Lower lobe of right lung (tissue), 2 donors: Measurements from ENCODE around the gene RBM23. TPM values are rescaled to one million over a fixed set of nuclear protein-coding genes. Genes with fewer than 3 reads are reported as not detected.

Experiments
- ATAC-seq, 2 donors: fragments of 200-7000 bp; cut with Tn5 transposase; one replicate each; pipeline ENCODE4 v1.9.1; 2020 to 2022; ENCODE audit warnings: mild to moderate bottlenecking in 2 of 2, moderate library complexity in 2 of 2
- DNase-seq: peaks from one replicate; pipeline ENCODE4 v3.0.0-alpha.2; 2020
- H3K27ac ChIP-seq: fragments of 200-600 bp; one replicate; pipeline ENCODE4 v1.8.0; 2022
- H3K27me3 ChIP-seq: fragments of 200-600 bp; one replicate; pipeline ENCODE4 v1.8.0; 2022; ENCODE audit warnings: low read depth
- H3K36me3 ChIP-seq: fragments of 200-600 bp; one replicate; pipeline ENCODE4 v1.8.0; 2022; ENCODE audit warnings: mild to moderate bottlenecking
- H3K4me1 ChIP-seq: fragments of 200-600 bp; one replicate; pipeline ENCODE4 v1.8.0; 2022
- H3K4me3 ChIP-seq: fragments of 200-600 bp; one replicate; pipeline ENCODE4 v1.8.0; 2022; ENCODE audit warnings: mild to moderate bottlenecking
- H3K9me3 ChIP-seq: fragments of 200-600 bp; one replicate; pipeline ENCODE4 v1.8.0; 2022
- intact Hi-C: fragments of 100-400 bp; cut with DNase I; formaldehyde crosslinking; loops from one replicate; pipeline ENCODE4 v1.11.0; 2022
- total RNA-seq: library from RNA; stranded (reverse); fragmentation: NEBNext Ultra II Directional; extraction: Animal tissue kit (Norgen Biotek cat#: 25700); gene quantifications from one replicate; pipeline ENCODE4 v1.2.1, GENCODE V29; 2021
- TF ChIP-seq, protein P1 (sequence below): fragments of 200-600 bp; IDR thresholded peaks from one replicate; pipeline ENCODE4 v1.8.0; 2022; ENCODE audit warnings: antibody characterized with exemption, mild to moderate bottlenecking
- donor health status: DM: no; HTN: yes; CAD: no; lungs with severe emphysema.

The RBM23 gene
- total RNA-seq, 1 donor from 2014 or later: 91.4 TPM

DNA sequence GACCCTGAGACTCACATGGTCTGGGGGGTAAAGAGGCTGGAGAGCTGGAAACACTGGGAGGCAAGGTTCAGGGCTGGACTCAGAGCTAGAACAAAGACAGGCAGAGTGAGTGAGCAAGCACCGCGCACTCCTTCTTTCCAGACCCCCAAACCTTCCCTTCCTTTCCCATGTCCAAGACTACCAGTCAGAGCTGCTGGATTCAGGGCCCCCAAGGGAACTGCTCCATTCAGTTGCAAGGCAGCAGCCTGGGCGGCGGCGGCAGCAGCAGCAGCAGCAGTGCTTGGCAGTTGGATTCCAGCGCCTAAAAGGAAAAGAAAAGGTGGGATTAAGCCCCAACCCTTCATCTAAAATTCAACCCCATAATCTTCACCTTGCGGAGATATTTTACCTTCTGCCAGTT is 17.1 kb downstream of the RBM23 start:
- H3K27me3 ChIP-seq: no peaks in the 10 kb centered on the region
- TF ChIP-seq, protein P1, sequence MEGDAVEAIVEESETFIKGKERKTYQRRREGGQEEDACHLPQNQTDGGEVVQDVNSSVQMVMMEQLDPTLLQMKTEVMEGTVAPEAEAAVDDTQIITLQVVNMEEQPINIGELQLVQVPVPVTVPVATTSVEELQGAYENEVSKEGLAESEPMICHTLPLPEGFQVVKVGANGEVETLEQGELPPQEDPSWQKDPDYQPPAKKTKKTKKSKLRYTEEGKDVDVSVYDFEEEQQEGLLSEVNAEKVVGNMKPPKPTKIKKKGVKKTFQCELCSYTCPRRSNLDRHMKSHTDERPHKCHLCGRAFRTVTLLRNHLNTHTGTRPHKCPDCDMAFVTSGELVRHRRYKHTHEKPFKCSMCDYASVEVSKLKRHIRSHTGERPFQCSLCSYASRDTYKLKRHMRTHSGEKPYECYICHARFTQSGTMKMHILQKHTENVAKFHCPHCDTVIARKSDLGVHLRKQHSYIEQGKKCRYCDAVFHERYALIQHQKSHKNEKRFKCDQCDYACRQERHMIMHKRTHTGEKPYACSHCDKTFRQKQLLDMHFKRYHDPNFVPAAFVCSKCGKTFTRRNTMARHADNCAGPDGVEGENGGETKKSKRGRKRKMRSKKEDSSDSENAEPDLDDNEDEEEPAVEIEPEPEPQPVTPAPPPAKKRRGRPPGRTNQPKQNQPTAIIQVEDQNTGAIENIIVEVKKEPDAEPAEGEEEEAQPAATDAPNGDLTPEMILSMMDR: no peak
- H3K36me3 ChIP-seq: peaks cover 74% of the 10 kb centered on the region
- intact Hi-C loops: no loop called here
- DNase-seq: no peak
- no peak for ATAC-seq
- no peaks in the 10 kb centered on the region for H3K4me1 ChIP-seq
- no peaks in the 10 kb centered on the region for H3K9me3 ChIP-seq
- no peak overlapping the region for H3K27ac ChIP-seq
- H3K4me3 ChIP-seq: no peak overlapping the region

DNA sequence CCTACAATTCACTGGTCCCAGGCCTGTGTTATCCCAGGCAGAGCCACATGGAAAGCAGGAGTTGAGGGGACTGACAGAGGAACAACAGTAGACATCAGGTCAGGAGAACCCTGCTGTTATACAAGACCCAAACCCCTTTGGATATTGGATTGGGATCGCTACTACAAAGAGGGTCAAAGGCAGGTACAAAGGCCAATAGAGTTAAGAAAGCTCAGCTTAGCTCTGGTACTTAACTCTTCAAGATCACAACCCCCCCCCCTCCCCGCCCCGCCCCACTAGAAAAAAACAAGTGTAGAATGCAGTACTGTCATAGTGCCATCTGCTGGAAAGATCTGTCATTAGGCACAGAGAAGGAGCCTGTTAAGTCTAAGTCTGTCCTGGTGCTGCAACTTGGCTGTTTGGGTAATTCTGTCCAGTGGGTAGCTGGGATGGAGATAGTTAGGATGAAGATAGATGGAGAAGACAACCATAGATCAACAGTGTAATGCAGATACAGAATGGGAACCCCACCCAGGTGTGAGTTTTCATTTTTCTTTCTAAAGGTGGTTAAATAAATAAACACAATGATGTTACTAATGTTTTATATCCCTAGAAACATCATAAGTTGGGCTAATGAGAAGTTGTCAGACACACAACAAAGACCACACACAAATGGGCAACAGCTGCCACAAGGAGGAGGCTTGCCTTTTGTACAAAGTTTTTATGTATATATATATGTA is 18.7 kb downstream of the RBM23 start:
- Histone ChIP-seq H3K4me3 (no peak overlapping the region), H3K36me3 (peaks cover 58% of the 10 kb centered on the region), H3K27ac (no peak overlapping the region), H3K9me3 (no peaks in the 10 kb centered on the region), H3K4me1 (no peaks in the 10 kb centered on the region), H3K27me3 (no peaks in the 10 kb centered on the region)
- DNase-seq (no peak), ATAC-seq (peak; percentile 73 to 76)
- intact Hi-C loops: no loop called here
- TF ChIP-seq, protein P1: peak; percentile 54

DNA sequence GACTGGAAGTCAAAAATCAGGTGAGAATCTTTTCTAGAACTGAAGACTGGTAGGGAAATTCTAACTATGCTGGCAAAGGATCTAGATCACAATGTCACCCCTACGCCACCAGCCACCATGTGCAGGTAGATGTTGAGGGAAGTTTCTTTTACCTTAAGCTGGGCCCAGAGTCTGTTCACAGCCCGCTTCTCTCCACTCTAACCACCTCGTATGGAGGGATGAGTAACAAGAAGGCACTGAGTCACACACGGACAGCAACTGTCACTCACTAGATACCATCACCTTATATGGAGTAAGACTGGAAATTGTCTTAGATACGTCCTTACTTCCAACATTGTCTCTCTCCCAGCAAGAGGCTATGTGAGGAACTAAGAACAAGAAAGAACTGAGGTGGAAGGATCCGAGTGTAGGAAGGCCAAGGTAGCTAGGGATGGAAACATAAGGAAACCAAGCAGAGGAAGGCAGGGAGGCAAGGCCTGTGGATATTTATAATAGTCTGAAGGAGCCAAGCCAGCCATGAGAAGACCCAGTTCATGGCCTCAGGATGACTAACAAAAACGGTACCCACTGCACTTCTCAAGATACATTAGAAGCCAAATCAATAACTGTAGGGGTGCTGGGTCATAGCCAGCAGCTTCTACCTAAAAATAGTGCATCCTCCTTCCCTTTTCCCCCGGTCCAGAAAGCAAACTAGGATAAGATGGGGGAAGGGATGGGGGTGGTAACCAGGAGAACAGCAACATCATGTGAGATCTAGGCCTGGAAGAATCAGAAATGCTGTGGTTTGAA is 20.5 kb downstream of the RBM23 start:
- Histone ChIP-seq H3K4me1 (no peaks in the 10 kb centered on the region), H3K27ac (no peak overlapping the region), H3K9me3 (no peaks in the 10 kb centered on the region), H3K4me3 (no peak overlapping the region), H3K27me3 (no peaks in the 10 kb centered on the region), H3K36me3 (peaks cover 41% of the 10 kb centered on the region)
- TF ChIP-seq, protein P1: no peak
- intact Hi-C loops: no loop called here
- ATAC-seq (no peak), DNase-seq (no peak)

- no peak for DNase-seq
- intact Hi-C loops: no loop called here
- H3K27ac ChIP-seq: no peak overlapping the region
These were observed 21.6 kb downstream of the RBM23 start for GRCh38 chr14:22897357-22897756.

DNA sequence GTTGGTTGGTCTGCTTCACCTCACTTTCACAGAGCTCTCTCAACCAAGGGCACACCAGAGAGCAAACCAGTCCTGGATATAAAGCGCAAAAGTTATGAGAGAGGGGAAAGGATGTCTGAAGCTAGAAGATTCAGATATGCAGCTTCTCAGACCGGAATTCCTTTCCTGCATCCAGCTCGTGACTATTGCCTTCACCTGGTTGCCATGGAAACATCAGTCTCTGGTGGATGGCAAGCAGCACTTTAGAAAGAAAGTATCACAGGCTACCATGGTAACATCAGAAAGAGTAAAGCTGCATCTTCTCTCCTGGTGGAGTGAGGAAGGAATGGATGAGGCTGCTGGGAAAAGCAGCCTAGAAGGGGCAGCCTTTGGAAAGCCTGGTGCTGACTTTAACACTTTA is 22.2 kb downstream of the RBM23 start:
- Histone ChIP-seq H3K4me3 (no peak overlapping the region), H3K27ac (no peak overlapping the region), H3K9me3 (no peaks in the 10 kb centered on the region), H3K36me3 (peaks cover 23% of the 10 kb centered on the region), H3K27me3 (no peaks in the 10 kb centered on the region), H3K4me1 (no peaks in the 10 kb centered on the region)
- intact Hi-C loops: no loop called here
- TF ChIP-seq, protein P1: no peak
- ATAC-seq (no peak), DNase-seq (no peak)

More at GRCh38 chr14:22897357-22897756, 21.6 kb downstream of the RBM23 start:
- H3K4me1 ChIP-seq: no peaks in the 10 kb centered on the region
- no peak overlapping the region for H3K4me3 ChIP-seq
- H3K36me3 ChIP-seq: peaks cover 29% of the 10 kb centered on the region
- TF ChIP-seq, protein P1: no peak
- no peaks in the 10 kb centered on the region for H3K9me3 ChIP-seq
- H3K27me3 ChIP-seq: no peaks in the 10 kb centered on the region
- ATAC-seq: no peak
